Kidney (tissue), 14 donors: Measurements from ENCODE around the gene STARD4. TPM values are rescaled to one million over a fixed set of nuclear protein-coding genes. Genes with fewer than 3 reads are reported as not detected.
A peak's percentile ranks its signal among the peaks of the same experiment; 100 is the strongest.

Experiments used
- DNase-seq, 5 donors: peaks; one replicate each; pipeline ENCODE4 v3.0.0-alpha.2; 2013 to 2020
- FAIRE-seq: peaks from 2 replicates; lab custom pipeline; 2012; peaks lifted over from hg19 to GRCh38; lab: Jason Lieb, UNC
- H3K27ac ChIP-seq, 2 donors: one replicate each; pipeline ENCODE4 v1.7.0; 2013; ENCODE audit warnings: low read depth in 2 of 2, low read length in 2 of 2, inconsistent platforms in 1 of 2
- H3K27me3 ChIP-seq: one replicate; pipeline ENCODE4 v1.7.1; 2013; ENCODE audit warnings: low read length, inconsistent platforms; ENCODE audit not compliant: control insufficient read depth, insufficient read depth
- H3K36me3 ChIP-seq, 3 donors: one replicate each; pipeline versions ENCODE4 v1.7.0 to v1.7.1; 2013; ENCODE audit warnings: low read length in 3 of 3, control low read depth in 1 of 3, inconsistent platforms in 1 of 3; ENCODE audit not compliant: insufficient read depth in 3 of 3, control insufficient read depth in 2 of 3
- H3K4me1 ChIP-seq, 3 donors: one replicate each; pipeline versions ENCODE4 v1.7.0 to v1.7.1; 2013; ENCODE audit warnings: low read length in 3 of 3, inconsistent platforms in 1 of 3, low read depth in 1 of 3; ENCODE audit not compliant: control insufficient read depth in 2 of 3, insufficient read depth in 2 of 3
- H3K4me3 ChIP-seq, 3 donors: one replicate each; pipeline versions ENCODE4 v1.7.0 to v1.8.1; 2013; ENCODE audit warnings: low read length in 3 of 3, control low read depth in 1 of 3, inconsistent platforms in 1 of 3
- H3K9ac ChIP-seq, 3 donors: one replicate each; pipeline versions ENCODE4 v1.7.0 to v1.7.1; 2013; ENCODE audit warnings: low read length in 3 of 3, control low read depth in 1 of 3, inconsistent platforms in 1 of 3
- H3K9me3 ChIP-seq, 3 donors: one replicate each; pipeline versions ENCODE4 v1.7.0 to v1.7.1; 2013; ENCODE audit warnings: low read length in 3 of 3, control low read depth in 1 of 3, inconsistent platforms in 1 of 3; ENCODE audit not compliant: control insufficient read depth in 2 of 3, insufficient read depth in 1 of 3
- CTCF ChIP-seq: IDR thresholded peaks from 3 replicates; pipeline ENCODE4 v1.5.1; 2012; ENCODE audit warnings: mild to moderate bottlenecking, moderate library complexity, borderline replicate concordance; ENCODE audit not compliant: insufficient read depth; ENCODE audit errors: extremely low read depth
- intact Hi-C: fragments of 100-400 bp; cut with DNase I; formaldehyde crosslinking; loops from one replicate; pipeline ENCODE4 v1.11.1; 2022
- polyA plus RNA-seq: library from polyadenylated mRNA; stranded (reverse); fragments of 350-450 nt; fragmentation: Illumina TruSeq; extraction: RNeasy Lipid Tissue Mini Kit (QIAGEN cat#74804); gene quantifications from one replicate; pipeline ENCODE4 v1.2.3, GENCODE V29; 2014; ENCODE audit warnings: low read depth, low replicate concordance; ENCODE audit not compliant: insufficient read depth
- total RNA-seq: library from RNA; stranded (reverse); fragmentation: NEBNext Ultra II Directional; extraction: Animal tissue kit (Norgen Biotek cat#: 25700); gene quantifications from one replicate; pipeline ENCODE4 v1.2.1, GENCODE V29; 2021
- donor health status: control.
- donor health status: control.
- donor health status: control.
- donor health status: control.
- donor health status: control.
- donor health status: DM: yes; HTN: yes; CAD: no.
- donor health status: Normal renal cell carcinoma (clear cell type).

The STARD4 gene
- total and polyA plus RNA-seq, 2 donors from 2014 or later: 10.4 to 12.6 TPM

DNA sequence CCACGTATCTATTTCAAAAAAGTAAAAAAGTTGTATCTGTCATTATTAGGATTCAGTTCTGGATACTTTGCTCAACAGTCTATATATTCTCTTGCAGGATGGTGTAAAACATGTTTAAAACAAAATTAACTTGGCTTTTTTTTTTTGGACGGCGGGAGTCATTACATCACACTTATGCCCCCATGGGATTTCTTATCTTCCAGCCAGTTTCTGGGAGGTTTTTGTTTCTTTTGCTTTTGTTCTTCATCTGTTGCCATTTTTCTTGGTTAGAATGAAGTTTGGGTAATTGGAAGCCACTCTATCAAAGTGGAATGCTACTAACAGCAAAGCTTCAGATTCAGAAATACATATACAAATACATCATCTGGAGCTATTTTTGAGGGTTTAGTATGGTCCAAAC is 1.8 kb upstream of the STARD4 start:
- Histone ChIP-seq H3K9me3 (no peaks in the 10 kb centered on the region), H3K36me3 (no peaks in the 10 kb centered on the region), H3K4me3 (no peak overlapping the region), H3K27me3 (no peaks in the 10 kb centered on the region), H3K9ac (no peak overlapping the region), H3K4me1 (no peaks in the 10 kb centered on the region), H3K27ac (no peak overlapping the region)
- intact Hi-C loops: no loop called here
- TF ChIP-seq CTCF: no peak
- no peak for DNase-seq
- FAIRE-seq: no peak

GRCh38 chr5:111513131-111513520 is 791 bp upstream of the STARD4 start:
- DNase-seq (no peak), FAIRE-seq (no peak)
- TF ChIP-seq CTCF: no peak
- Histone ChIP-seq H3K4me3 (peak overlapping the region; percentile 69 to 93 (median 91)), H3K9ac (peak overlapping the region; percentile 71 to 89 (median 78)), H3K27me3 (no peaks in the 10 kb centered on the region), H3K36me3 (no peaks in the 10 kb centered on the region), H3K27ac (peak overlapping the region; percentile 71 to 76), H3K9me3 (no peaks in the 10 kb centered on the region), H3K4me1 (no peaks in the 10 kb centered on the region)
- intact Hi-C loops: no loop called here

DNA sequence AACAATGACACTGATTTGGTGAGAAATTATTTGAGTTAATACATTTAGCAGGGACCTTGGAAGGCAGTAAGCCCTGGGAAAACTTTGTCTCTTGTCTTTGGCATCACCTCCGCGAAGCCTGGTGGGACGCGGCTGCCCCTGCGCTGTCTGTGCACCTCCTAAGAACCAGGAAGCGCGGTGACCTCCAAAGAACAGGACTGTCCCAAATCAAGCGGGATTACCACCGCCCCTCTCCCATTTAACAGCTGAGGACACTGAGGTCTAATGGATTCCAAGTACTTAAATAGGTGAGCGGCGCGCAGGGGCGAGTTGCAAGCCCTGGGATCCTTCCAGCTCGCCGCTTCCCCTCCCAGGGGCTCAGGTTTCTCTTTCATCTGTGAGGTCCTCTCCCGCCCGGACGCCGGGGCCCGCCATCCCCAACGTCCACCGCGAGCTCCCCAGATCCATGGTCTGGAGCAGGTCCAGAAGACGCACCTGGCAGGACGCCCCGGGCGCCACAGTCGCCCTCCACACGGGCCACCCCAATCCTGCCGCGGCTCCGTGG is 432 bp downstream of the STARD4 start:
- no peaks in the 10 kb centered on the region for H3K4me1 ChIP-seq
- TF ChIP-seq CTCF: no peak
- no peaks in the 10 kb centered on the region for H3K9me3 ChIP-seq
- intact Hi-C loops: no loop called here
- no peaks in the 10 kb centered on the region for H3K36me3 ChIP-seq
- peak overlapping the region; percentile 69 to 91 (median 72) for H3K4me3 ChIP-seq
- H3K9ac ChIP-seq: peak overlapping the region; percentile 83 to 90 (median 89)
- no peaks in the 10 kb centered on the region for H3K27me3 ChIP-seq
- H3K27ac ChIP-seq: peak overlapping the region; percentile 71 to 85
- DNase-seq (peak in 1 of 5 donors; percentile 79), FAIRE-seq (no peak)
